Suppressor macrophage treated with lipopolysaccharide for 1 hour (primary cell): ENCODE data around the gene FAM131C.
"Not testable (repeated sequence)": the region's sequence is repeated elsewhere in the genome, so short reads cannot be mapped to it uniquely, and the experiment has no call there.

ENCODE experiments used
- DNase-seq, 3 donors: peaks; one replicate each; pipeline ENCODE4 v3.0.0-alpha.2; 2020 to 2022

Gene FAM131C

GRCh38 chr1:16076031-16076864, 2.8 kb upstream of the FAM131C start:
- DNase-seq = peak; percentile 27 to 34 (median 29)

- no peak for DNase-seq
Observed at GRCh38 chr1:16075337-16076030, 2.0 kb upstream of the FAM131C start.

GRCh38 chr1:16074217-16074616, 766 bp upstream of the FAM131C start:
- DNase-seq = no peak

- DNase-seq = no peak
Observed at GRCh38 chr1:16072616-16073484, 601 bp downstream of the FAM131C start.

GRCh38 chr1:16072095-16072494, 1.4 kb downstream of the FAM131C start:
- DNase-seq = no peak

- no peak for DNase-seq
Observed at GRCh38 chr1:16071614-16072013, 1.8 kb downstream of the FAM131C start.

- DNase-seq = no peak
Observed at GRCh38 chr1:16070640-16071355, 2.7 kb downstream of the FAM131C start.

- no peak for DNase-seq
Observed at GRCh38 chr1:16068356-16069270, 4.8 kb downstream of the FAM131C start.

- DNase-seq = no peak
Observed at GRCh38 chr1:16067933-16068332, 5.5 kb downstream of the FAM131C start.

- DNase-seq = no peak
Observed at GRCh38 chr1:16067127-16067768, 6.2 kb downstream of the FAM131C start.

- no peak for DNase-seq
Observed at GRCh38 chr1:16066245-16066644, 7.2 kb downstream of the FAM131C start.

- DNase-seq = no peak
Observed at GRCh38 chr1:16065269-16065576, 8.2 kb downstream of the FAM131C start.

- DNase-seq = no peak
Observed at GRCh38 chr1:16064536-16065268, 8.7 kb downstream of the FAM131C start.

- no peak for DNase-seq
Observed at GRCh38 chr1:16063921-16064320, 9.5 kb downstream of the FAM131C start.

- DNase-seq = no peak
Observed at GRCh38 chr1:16063226-16063829, 10.1 kb downstream of the FAM131C start.

GRCh38 chr1:16062687-16063075, 10.8 kb downstream of the FAM131C start:
- not testable (repeated sequence) for DNase-seq

GRCh38 chr1:16061989-16062686, 11.3 kb downstream of the FAM131C start:
- not testable (repeated sequence) for DNase-seq

- no peak for DNase-seq
Observed at GRCh38 chr1:16061266-16061665, 12.2 kb downstream of the FAM131C start.

- DNase-seq = not testable (repeated sequence)
Observed at GRCh38 chr1:16058394-16059120, 14.9 kb downstream of the FAM131C start.
